SH-SY5Y (cell line): ENCODE measurements around the gene DPF1.

ENCODE experiments used
- GATA2 ChIP-seq: IDR thresholded peaks from 2 replicates; pipeline ENCODE4 v1.6.1; 2011; ENCODE audit warnings: mild to moderate bottlenecking, low read depth, low read length
- GATA3 ChIP-seq: IDR thresholded peaks from 2 replicates; pipeline ENCODE4 v1.6.1; 2011; ENCODE audit warnings: low read depth, mild to moderate bottlenecking, low read length, moderate library complexity

DNA sequence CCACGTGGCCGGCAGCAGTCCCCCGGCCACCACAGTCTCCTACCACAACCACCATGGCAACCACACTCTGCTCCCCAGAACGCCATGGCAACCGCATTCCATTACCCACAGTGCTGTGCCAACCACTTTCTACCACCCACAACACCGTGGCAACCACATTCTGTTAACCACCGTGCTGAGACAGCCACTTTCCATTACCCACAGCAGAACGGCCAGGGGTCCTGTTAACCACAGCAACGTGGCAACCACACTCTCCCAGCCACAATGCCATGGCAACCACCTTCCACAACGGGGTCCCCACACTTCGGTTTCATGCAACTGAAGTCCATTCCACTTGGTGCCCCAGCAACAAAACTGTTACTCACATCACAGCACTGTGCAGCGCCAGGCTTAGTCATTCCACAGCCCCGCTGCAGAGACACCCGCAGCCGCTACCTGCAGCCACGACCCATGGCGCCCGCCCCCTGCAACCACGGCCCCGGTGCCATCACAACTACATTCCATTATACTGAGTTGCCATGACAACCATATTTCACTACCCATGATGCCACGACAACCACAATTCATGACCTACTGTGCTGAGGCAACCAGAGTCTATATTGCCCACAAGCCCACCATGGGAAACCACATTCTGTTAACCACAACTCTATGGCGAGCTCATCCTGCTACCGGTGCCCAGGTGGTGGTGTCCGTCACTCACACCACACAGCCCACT lies 10.0 kb downstream of the DPF1 start:
- TF ChIP-seq GATA3 (no peak), GATA2 (no peak)
